Activated CD4-positive, alpha-beta memory T cell treated with anti-CD3 and anti-CD28 coated beads for 36 hours (primary cell): ENCODE results near the gene ZNF841. TPM values are rescaled to one million over a fixed set of nuclear protein-coding genes. Genes with fewer than 3 reads are reported as not detected.
A peak's percentile ranks its signal among the peaks of the same experiment; 100 is the strongest.
"Not testable (repeated sequence)": the region's sequence is repeated elsewhere in the genome, so short reads cannot be mapped to it uniquely, and the experiment has no call there.

Experiments
- CTCF ChIA-PET: fragments of 350-600 bp; sonication (Branson Sonifier 250); formaldehyde crosslinking; loops from one replicate; lab custom pipeline; 2021; ENCODE audit warnings: antibody characterized with exemption, inconsistent platforms; lab: Charles Lee
- POLR2A ChIA-PET: fragments of 350-600 bp; sonication (Branson Sonifier 250); formaldehyde crosslinking; loops from one replicate; lab custom pipeline; 2021; ENCODE audit warnings: antibody characterized with exemption; lab: Charles Lee
- DNase-seq: peaks from one replicate; pipeline ENCODE4 v3.0.0-alpha.2; 2020
- H3K27ac Mint-ChIP-seq: one replicate; pipeline ENCODE4 v1.8.0; 2021; ENCODE audit warnings: mixed read lengths
- H3K27me3 Mint-ChIP-seq: one replicate; pipeline ENCODE4 v1.8.0; 2021; ENCODE audit warnings: mixed read lengths
- H3K36me3 Mint-ChIP-seq: one replicate; pipeline ENCODE4 v1.8.0; 2021; ENCODE audit warnings: mixed read lengths
- H3K4me1 Mint-ChIP-seq: one replicate; pipeline ENCODE4 v1.8.0; 2021; ENCODE audit warnings: low read depth, mixed read lengths
- H3K4me3 Mint-ChIP-seq: one replicate; pipeline ENCODE4 v1.8.0; 2021; ENCODE audit warnings: mild to moderate bottlenecking, mixed read lengths
- H3K9me3 Mint-ChIP-seq: one replicate; pipeline ENCODE4 v1.8.0; 2021; ENCODE audit warnings: mixed read lengths
- intact Hi-C: fragments of 100-400 bp; cut with micrococcal nuclease; formaldehyde crosslinking; loops from one replicate; pipeline ENCODE4 v1.15.1; 2023
- total RNA-seq, 2 experiments: library from RNA; stranded (reverse); gene quantifications; one replicate each; pipeline ENCODE4 v1.2.3, GENCODE V29; 2021

Gene ZNF841
- total RNA-seq, 2 experiments from 2014 or later = 14.5 to 17.0 TPM

DNA sequence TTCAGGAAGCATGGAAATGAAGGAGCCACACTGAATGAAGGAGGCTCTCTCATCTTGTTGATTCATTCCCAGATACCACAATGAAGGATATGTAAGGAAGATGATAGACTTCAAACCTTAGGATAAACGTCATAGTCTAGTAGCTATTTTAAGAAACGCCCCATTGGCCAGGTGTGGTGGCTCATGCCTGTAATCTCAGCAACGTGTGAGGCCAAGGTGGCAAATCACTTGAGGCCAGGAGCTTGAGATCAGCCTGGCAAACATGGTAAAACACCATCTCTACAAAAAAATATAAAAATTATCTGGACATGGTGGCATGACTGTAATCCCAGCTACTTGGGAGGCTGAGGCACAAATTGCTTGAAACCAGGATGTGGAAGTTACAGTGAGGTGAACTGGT is 17.1 kb upstream of the ZNF841 start:
- no peak overlapping the region for H3K27ac Mint-ChIP-seq
- ChIA-PET CTCF (no interaction called here), POLR2A (no interaction called here)
- intact Hi-C loops = no loop called here
- no peak overlapping the region for H3K4me3 Mint-ChIP-seq
- DNase-seq = no peak
- H3K27me3 Mint-ChIP-seq = no peaks in the 10 kb centered on the region
- peaks cover 61% of the 10 kb centered on the region for H3K36me3 Mint-ChIP-seq
- H3K9me3 Mint-ChIP-seq = peaks cover 92% of the 10 kb centered on the region
- no peaks in the 10 kb centered on the region for H3K4me1 Mint-ChIP-seq

DNA sequence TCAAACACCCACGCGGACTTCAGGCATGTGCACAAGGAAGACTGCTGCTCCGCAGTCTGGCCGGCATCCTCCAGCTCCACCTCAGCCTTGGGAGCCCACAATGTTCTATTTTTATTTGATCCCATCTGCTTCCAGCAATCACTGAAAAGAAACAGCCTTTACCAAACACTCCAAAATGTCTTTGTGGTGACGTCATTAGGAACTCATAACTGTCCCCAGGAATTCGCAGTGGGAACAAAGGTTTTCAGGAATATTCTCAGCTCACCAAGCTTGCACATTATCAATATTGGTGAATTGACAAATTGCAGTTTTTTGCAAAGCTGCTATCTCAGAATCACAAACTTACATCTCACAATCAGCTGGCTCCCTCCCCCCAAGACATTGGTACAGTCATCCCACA is 15.2 kb upstream of the ZNF841 start:
- H3K36me3 Mint-ChIP-seq = peaks cover 51% of the 10 kb centered on the region

GRCh38 chr19:52102782-52103181 is 7.2 kb upstream of the ZNF841 start:
- Mint-ChIP-seq H3K27me3 (no peaks in the 10 kb centered on the region), H3K27ac (no peak overlapping the region), H3K36me3 (peaks cover 15% of the 10 kb centered on the region), H3K4me1 (no peaks in the 10 kb centered on the region), H3K9me3 (peaks cover 48% of the 10 kb centered on the region), H3K4me3 (no peak overlapping the region)
- CTCF ChIA-PET = no interaction called here
- DNase-seq = no peak
- intact Hi-C loops = no loop called here
- POLR2A ChIA-PET = no interaction called here

More for the DNA sequence above, 15.2 kb upstream of the ZNF841 start:
- intact Hi-C loops = no loop called here
- H3K4me3 Mint-ChIP-seq = no peak overlapping the region
- no peak overlapping the region for H3K27ac Mint-ChIP-seq
- peaks cover 88% of the 10 kb centered on the region for H3K9me3 Mint-ChIP-seq
- H3K4me1 Mint-ChIP-seq = no peaks in the 10 kb centered on the region
- CTCF ChIA-PET = no interaction called here
- no peaks in the 10 kb centered on the region for H3K27me3 Mint-ChIP-seq
- POLR2A ChIA-PET = no interaction called here
- no peak for DNase-seq

- POLR2A ChIA-PET = no interaction called here
- H3K9me3 Mint-ChIP-seq = peaks cover 48% of the 10 kb centered on the region
- CTCF ChIA-PET = no interaction called here
- H3K27me3 Mint-ChIP-seq = no peaks in the 10 kb centered on the region
- H3K36me3 Mint-ChIP-seq = peaks cover 10% of the 10 kb centered on the region
- no peak overlapping the region for H3K4me3 Mint-ChIP-seq
- H3K4me1 Mint-ChIP-seq = no peaks in the 10 kb centered on the region
- DNase-seq = no peak
- no peak overlapping the region for H3K27ac Mint-ChIP-seq
- intact Hi-C loops = no loop called here
Measured at GRCh38 chr19:52101866-52102562, 6.4 kb upstream of the ZNF841 start.

- Mint-ChIP-seq H3K4me3 (no peak overlapping the region), H3K36me3 (peaks cover 26% of the 10 kb centered on the region), H3K27me3 (no peaks in the 10 kb centered on the region), H3K4me1 (peaks cover 9% of the 10 kb centered on the region), H3K9me3 (peaks cover 50% of the 10 kb centered on the region), H3K27ac (no peak overlapping the region)
- ChIA-PET POLR2A (no interaction called here), CTCF (no interaction called here)
- intact Hi-C loops = no loop called here
- DNase-seq = no peak
Measured at GRCh38 chr19:52099497-52100138, 4.1 kb upstream of the ZNF841 start.

DNA sequence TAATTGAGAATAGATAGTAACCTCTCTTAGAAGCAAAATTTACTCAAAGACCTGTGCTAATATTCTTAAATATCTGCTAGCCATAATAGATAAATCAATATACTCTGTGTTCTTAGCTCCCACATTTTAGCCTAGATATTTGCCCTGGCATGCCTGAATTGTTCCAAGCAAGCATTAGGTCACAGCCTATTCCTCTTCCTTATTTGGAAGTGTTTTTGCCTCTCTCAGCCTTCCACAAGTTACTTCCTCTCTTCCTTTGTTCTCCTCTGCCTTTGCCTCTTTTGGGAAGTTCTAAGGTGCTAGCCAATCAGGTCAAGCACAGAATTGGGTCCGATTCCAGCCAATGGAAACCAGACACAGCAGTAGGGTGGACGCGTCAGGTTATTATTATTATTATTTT is 851 bp upstream of the ZNF841 start:
- Mint-ChIP-seq H3K4me1 (peaks cover 29% of the 10 kb centered on the region), H3K9me3 (peaks cover 70% of the 10 kb centered on the region), H3K36me3 (peaks cover 55% of the 10 kb centered on the region), H3K4me3 (peak overlapping the region; percentile 87)
- intact Hi-C loops, H3K27ac Mint-ChIP-seq, DNase-seq, H3K27me3 Mint-ChIP-seq, CTCF ChIA-PET, POLR2A ChIA-PET: not testable (repeated sequence)

DNA sequence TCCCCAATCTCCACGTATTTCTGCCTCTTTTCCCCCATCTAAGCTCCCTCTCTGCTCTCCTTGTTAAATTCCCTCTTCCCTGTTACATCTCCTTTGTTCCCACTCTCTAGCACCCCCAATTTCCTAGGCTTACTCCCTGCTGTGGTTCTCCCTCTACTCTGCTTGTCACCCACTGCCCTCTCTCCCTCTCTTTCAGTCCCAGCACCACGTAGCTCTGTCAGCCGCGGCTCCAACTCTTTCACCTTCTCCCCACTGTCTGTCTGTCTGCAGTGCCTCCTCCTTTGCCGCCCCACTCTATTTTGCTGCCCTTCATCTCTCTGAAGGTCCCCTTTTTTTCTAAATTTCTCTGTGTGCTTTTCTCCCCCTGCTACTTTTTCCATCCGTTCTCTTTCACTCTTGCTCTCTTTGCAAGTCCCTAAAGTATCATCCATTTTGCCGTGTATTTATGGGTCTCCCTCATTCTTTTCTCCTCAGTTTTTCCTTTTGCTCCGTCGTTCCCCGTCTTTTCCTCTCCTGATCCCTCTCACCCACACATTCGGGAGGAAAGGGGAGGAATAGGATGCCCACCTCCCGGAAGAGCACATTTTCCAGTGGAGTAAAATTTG is 937 bp downstream of the ZNF841 start:
- peak overlapping the region; percentile 87 for H3K4me3 Mint-ChIP-seq
- CTCF ChIA-PET = interaction anchor here (0.8 kb wide), 1 partner anchor 142 kb away, joined by 3 read pairs; no protein-coding TSS in a partner anchor
- H3K36me3 Mint-ChIP-seq = peaks cover 71% of the 10 kb centered on the region
- no peaks in the 10 kb centered on the region for H3K27me3 Mint-ChIP-seq
- POLR2A ChIA-PET = interaction anchor here (0.5 kb wide), 1 partner anchor 1474 kb away, joined by 3 read pairs; no protein-coding TSS in a partner anchor
- peaks cover 31% of the 10 kb centered on the region for H3K4me1 Mint-ChIP-seq
- peak overlapping the region; percentile 91 for H3K27ac Mint-ChIP-seq
- intact Hi-C loops = loop anchor here (1.0 kb wide), 1 partner anchor 45 kb away; the partner anchor contains the start of gene ZNF616
- H3K9me3 Mint-ChIP-seq = peaks cover 77% of the 10 kb centered on the region
- no peak for DNase-seq

- no peak overlapping the region for H3K4me3 Mint-ChIP-seq
- H3K27me3 Mint-ChIP-seq = no peaks in the 10 kb centered on the region
- peaks cover 83% of the 10 kb centered on the region for H3K9me3 Mint-ChIP-seq
- peaks cover 96% of the 10 kb centered on the region for H3K36me3 Mint-ChIP-seq
- POLR2A ChIA-PET = no interaction called here
- CTCF ChIA-PET = no interaction called here
- intact Hi-C loops = no loop called here
- no peak for DNase-seq
- no peak overlapping the region for H3K27ac Mint-ChIP-seq
- H3K4me1 Mint-ChIP-seq = peaks cover 2% of the 10 kb centered on the region
Measured at GRCh38 chr19:52086481-52086880, 9.1 kb downstream of the ZNF841 start.

GRCh38 chr19:52070496-52070895 is 25.1 kb downstream of the ZNF841 start:
- DNase-seq = no peak
- H3K27me3 Mint-ChIP-seq = no peaks in the 10 kb centered on the region
- intact Hi-C loops = no loop called here
- peaks cover 93% of the 10 kb centered on the region for H3K36me3 Mint-ChIP-seq
- H3K9me3 Mint-ChIP-seq = peaks cover 90% of the 10 kb centered on the region
- no peaks in the 10 kb centered on the region for H3K4me1 Mint-ChIP-seq
- no peak overlapping the region for H3K4me3 Mint-ChIP-seq
- ChIA-PET CTCF (no interaction called here), POLR2A (no interaction called here)
- no peak overlapping the region for H3K27ac Mint-ChIP-seq

DNA sequence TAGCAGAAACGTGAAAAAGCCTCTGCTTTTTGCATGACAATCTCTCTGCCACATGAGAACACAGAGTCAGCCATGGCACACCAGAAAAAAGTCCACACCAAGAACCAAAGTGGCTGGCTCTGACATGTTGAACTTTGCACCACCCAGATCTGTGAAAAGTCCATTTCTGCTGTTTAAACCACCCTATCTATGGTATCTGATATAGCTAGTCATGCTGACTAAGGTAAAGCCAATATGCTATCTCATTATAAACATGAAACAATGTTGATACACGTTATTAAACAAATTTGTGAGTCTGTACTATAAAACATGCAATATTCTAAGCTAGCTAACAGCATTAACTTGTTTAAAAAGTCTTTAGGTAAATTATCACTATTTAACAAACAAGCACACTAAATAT is 25.9 kb downstream of the ZNF841 start:
- Mint-ChIP-seq H3K9me3 (peaks cover 90% of the 10 kb centered on the region), H3K4me1 (no peaks in the 10 kb centered on the region), H3K36me3 (peaks cover 93% of the 10 kb centered on the region), H3K27ac (no peak overlapping the region), H3K4me3 (no peak overlapping the region), H3K27me3 (no peaks in the 10 kb centered on the region)
- intact Hi-C loops = no loop called here
- CTCF ChIA-PET = no interaction called here
- DNase-seq = no peak
- POLR2A ChIA-PET = no interaction called here

DNA sequence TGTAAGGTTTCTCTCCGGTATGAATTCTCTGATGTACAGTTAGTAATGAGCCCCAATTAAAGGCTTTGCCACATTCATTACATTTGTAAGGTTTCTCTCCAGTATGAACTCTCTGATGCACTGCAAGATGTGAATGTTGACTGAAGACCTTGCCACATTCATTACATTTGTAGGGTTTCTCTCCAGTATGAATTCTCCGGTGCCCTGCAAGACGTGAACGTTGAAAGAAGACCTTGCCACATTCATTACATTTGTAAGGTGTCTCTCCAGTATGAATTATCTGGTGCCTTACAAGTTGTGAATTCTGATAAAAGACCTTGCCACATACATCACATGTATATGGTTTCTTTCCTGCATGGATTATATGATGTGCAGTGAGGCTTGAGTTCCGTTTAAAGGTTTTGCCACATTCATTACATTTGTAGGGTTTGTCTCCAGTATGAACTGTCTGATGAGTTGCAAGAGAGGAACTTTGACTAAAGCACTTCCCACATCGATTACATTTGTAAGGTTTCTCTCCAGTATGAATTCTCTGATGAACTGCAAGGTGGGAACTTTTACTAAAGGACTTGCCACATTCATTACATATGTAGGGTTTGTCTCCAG is 29.2 kb downstream of the ZNF841 start:
- H3K9me3 Mint-ChIP-seq = peaks cover 85% of the 10 kb centered on the region
- peaks cover 89% of the 10 kb centered on the region for H3K36me3 Mint-ChIP-seq
- H3K4me3 Mint-ChIP-seq = no peak overlapping the region
- ChIA-PET CTCF (no interaction called here), POLR2A (no interaction called here)
- no peak for DNase-seq
- H3K27me3 Mint-ChIP-seq = no peaks in the 10 kb centered on the region
- intact Hi-C loops = no loop called here
- no peaks in the 10 kb centered on the region for H3K4me1 Mint-ChIP-seq
- no peak overlapping the region for H3K27ac Mint-ChIP-seq

- no peak overlapping the region for H3K27ac Mint-ChIP-seq
- intact Hi-C loops = no loop called here
- no peak for DNase-seq
- peaks cover 85% of the 10 kb centered on the region for H3K9me3 Mint-ChIP-seq
- no peak overlapping the region for H3K4me3 Mint-ChIP-seq
- CTCF ChIA-PET = no interaction called here
- peaks cover 87% of the 10 kb centered on the region for H3K36me3 Mint-ChIP-seq
- POLR2A ChIA-PET = no interaction called here
- no peaks in the 10 kb centered on the region for H3K4me1 Mint-ChIP-seq
- no peaks in the 10 kb centered on the region for H3K27me3 Mint-ChIP-seq
Measured at GRCh38 chr19:52065399-52065798, 30.2 kb downstream of the ZNF841 start.
